GM19239 (cell line): Measurements from ENCODE around the gene METTL16.
"Not testable (repeated sequence)": the region's sequence is repeated elsewhere in the genome, so short reads cannot be mapped to it uniquely, and the experiment has no call there.

Experiments
- DNase-seq: peaks from one replicate; pipeline ENCODE4 v3.0.0; 2011; ENCODE audit warnings: low spot score; ENCODE audit not compliant: insufficient read length
- FAIRE-seq: peaks from 2 replicates; lab custom pipeline; 2011; peaks lifted over from hg19 to GRCh38; lab: Jason Lieb, UNC

The METTL16 gene

DNA sequence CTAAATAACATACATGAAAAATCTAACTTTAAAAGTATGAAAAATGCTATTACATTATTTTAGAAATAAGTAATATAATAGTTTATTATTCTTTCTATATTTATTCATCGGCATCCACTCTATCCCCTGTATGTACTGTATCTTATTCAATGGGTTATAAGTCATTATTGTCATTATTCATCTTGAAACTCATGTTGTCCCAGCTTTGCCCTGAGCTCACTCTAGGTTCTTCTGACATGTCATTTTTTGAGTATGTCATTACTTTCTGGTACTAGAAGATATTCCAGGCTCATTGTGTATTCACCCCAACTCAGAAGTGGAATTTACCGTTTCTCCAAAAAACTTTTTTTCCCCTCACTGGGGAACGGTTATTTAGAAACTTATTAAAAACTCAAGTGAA is 57.8 kb downstream of the METTL16 start:
- DNase-seq (no peak), FAIRE-seq (peak; percentile 4)

GRCh38 chr17:2453325-2453724 is 58.4 kb downstream of the METTL16 start:
- DNase-seq (no peak), FAIRE-seq (no peak)

GRCh38 chr17:2452216-2452750 is 59.4 kb downstream of the METTL16 start:
- DNase-seq (no peak), FAIRE-seq (no peak)

DNA sequence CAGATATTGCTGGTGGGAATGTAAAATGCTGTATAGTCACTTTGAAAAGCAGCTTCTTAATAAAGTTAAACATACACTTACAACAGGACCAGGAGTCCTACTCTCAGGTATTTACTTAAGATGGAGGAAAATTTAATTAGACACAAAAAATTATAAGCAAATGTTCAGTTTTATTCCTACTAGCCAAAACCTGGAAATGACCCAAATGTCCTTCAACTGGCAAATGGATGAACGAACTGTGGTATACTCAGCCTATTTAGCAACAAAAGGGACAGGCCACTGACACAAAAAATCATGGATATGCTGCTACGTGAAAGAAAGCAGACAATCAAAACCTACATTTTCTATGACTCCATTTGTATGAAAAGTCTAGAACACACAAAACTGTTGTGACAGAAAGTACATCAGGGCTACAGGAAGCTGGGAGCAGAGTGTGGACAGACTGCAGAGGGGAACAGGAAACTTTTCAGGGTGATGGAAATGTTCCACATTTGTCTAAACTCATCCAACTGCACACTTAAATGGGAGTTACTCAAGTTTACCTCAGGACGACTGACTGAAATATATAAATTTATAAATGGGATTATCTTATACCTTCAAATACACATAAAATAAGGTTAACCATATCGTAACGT is 61.6 kb downstream of the METTL16 start:
- peak; percentile 79 for FAIRE-seq
- DNase-seq, result no peak

GRCh38 chr17:2449486-2449885 is 62.2 kb downstream of the METTL16 start:
- no peak for FAIRE-seq
- DNase-seq, result no peak

DNA sequence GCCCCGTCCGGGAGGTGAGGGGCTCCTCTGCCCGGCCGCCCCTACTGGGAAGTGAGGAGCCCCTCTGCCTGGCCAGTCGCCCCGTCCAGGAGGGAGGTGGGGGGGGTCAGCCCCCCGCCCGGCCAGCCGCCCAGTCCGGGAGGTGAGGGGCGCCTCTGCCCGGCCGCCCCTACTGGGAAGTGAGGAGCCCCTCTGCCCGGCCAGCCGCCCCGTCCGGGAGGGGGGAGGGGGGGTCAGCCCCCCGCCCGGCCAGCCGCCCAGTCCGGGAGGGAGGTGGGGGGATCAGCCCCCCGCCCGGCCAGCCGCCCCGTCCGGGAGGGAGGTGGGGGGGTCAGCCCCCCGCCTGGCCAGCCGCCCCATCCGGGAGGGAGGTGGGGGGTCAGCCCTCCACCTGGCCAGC is 64.2 kb downstream of the METTL16 start:
- DNase-seq, FAIRE-seq: not testable (repeated sequence)

DNA sequence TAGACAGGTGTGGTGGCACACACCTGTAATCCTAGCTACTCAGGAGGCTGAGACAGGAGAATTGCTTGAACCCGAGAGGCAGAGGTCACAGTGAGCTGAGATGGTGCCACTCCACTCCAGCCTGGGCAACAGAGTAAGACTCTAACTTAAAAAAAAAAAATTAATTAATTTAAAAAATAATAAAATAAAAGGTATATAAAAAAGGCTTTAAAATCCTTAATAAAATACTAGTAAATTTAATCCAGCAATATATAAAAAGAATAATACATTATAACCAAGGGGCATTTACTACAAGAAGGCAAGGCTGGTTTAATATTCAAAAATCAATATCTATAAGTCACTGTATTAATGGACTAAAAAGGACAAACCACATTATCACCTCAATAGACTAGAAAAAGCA is 66.0 kb downstream of the METTL16 start:
- FAIRE-seq (no peak), DNase-seq (no peak)

DNA sequence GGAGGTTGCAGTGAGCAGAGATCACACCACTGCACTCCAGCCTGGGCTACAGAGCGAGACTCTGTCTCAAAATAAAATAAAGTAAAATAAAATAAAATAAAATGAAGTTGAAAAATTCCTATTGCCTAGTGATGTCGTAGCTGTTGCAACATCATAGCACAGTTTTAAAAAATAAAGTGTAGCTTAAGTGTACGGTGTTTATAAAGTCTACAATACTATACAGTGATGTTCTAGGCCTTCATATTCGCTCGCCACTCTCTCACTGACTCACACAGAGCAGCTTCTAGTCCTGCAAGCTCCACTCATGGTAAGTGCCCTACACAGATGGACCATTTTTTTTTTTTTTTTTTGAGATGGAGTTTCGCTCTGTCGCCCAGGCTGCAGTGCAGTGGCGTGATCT is 67.3 kb downstream of the METTL16 start:
- DNase-seq (no peak), FAIRE-seq (no peak)

DNA sequence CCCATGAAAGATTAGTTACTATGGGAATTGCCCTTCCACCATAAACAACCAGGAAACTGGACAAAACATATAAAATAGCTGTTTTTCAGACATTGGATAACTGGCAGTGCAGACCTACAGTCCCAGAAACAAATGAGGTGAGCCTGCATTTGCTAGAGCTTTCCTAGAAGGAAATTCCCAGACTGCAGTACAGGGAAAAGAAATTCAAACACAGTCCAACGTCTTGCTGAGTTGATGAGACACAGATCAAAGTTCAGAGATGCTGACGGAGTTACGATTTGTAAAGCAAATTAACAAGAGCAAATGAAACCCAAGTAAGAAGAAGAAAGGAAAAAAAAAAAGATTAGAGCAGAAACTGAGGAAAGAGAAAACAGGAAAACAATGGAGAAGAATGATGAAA is 69.5 kb downstream of the METTL16 start:
- FAIRE-seq (no peak), DNase-seq (no peak)

DNA sequence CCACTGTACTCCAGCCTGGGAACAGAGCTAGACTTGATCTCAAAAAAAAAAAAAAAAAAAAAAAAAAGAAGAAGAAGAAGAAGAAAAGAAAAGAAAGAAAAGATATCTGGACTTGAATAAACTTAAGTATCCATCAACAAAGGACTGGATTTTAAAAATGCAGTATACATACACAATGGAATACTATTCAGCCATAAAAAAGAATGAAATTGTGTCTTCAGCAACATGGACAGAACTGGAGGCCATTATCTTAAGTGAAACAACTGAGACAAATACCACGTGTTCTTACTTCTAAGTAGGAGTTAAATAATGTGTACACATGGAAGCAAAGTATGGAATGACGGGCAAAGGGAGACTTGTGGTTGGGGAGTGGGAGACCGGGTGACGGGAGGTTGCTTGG is 70.8 kb downstream of the METTL16 start:
- FAIRE-seq, result no peak
- DNase-seq, result no peak

GRCh38 chr17:2439997-2440396 is 71.7 kb downstream of the METTL16 start:
- DNase-seq, FAIRE-seq: not testable (repeated sequence)

GRCh38 chr17:2438823-2439222 is 72.9 kb downstream of the METTL16 start:
- FAIRE-seq (no peak), DNase-seq (no peak)

- no peak for DNase-seq
These were observed 75.3 kb downstream of the METTL16 start for GRCh38 chr17:2436316-2436905.

GRCh38 chr17:2435862-2436261 is 75.8 kb downstream of the METTL16 start:
- DNase-seq, result no peak
- no peak for FAIRE-seq

More at GRCh38 chr17:2436316-2436905, 75.3 kb downstream of the METTL16 start:
- no peak for FAIRE-seq

GRCh38 chr17:2435181-2435741 is 76.4 kb downstream of the METTL16 start:
- no peak for DNase-seq
- FAIRE-seq, result no peak

GRCh38 chr17:2433696-2434095 is 78.0 kb downstream of the METTL16 start:
- FAIRE-seq (peak; percentile 14), DNase-seq (no peak)

- DNase-seq, result no peak
- no peak for FAIRE-seq
These were observed 83.8 kb downstream of the METTL16 start for GRCh38 chr17:2427910-2428309.

- DNase-seq (no peak), FAIRE-seq (no peak)
These were observed 84.5 kb downstream of the METTL16 start for GRCh38 chr17:2427215-2427614.

DNA sequence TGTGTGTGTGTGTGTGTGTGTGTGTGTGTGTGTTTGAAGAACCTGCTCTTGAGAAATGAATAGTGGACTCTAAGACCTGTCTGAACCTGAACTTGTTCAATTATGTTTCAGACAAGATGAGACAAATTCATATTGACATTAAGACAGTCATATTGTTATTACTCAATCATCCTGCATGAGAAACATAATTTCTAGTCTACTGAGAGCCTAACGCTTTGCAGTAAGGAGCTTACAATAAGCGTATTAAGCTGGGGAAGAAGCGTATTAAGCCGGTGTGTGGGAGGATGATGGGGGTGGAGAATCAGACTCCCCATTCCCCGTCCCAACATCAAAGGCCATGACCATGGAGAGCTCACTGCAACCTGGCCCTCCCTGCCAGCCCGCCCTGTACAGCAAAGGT is 88.4 kb downstream of the METTL16 start:
- no peak for FAIRE-seq
- no peak for DNase-seq

GRCh38 chr17:2421315-2422147 is 90.2 kb downstream of the METTL16 start:
- DNase-seq (no peak), FAIRE-seq (no peak)

GRCh38 chr17:2420176-2420575 is 91.5 kb downstream of the METTL16 start:
- DNase-seq (no peak), FAIRE-seq (no peak)
